A673 (cell line): ENCODE data around the gene SF3B6.

ENCODE experiments used
- EZH2 ChIP-seq: fragments of 200-600 bp; sonication (generic); IDR thresholded peaks from 2 replicates; pipeline ENCODE4 v1.6.1; 2017; ENCODE audit warnings: borderline replicate concordance, low read depth, mild to moderate bottlenecking, mixed read lengths, antibody characterized with exemption, low read length; ENCODE audit not compliant: poor library complexity, severe bottlenecking
- TF ChIP-seq, protein P1 (sequence below): fragments of 300-800, 200-600 bp; sonication (generic); conservative IDR thresholded peaks from 2 replicates; pipeline ENCODE4 v1.5.1; 2017; ENCODE audit warnings: low read depth, mild to moderate bottlenecking, antibody characterized with exemption, low read length, moderate library complexity, mixed read lengths

- TF ChIP-seq, protein P1, sequence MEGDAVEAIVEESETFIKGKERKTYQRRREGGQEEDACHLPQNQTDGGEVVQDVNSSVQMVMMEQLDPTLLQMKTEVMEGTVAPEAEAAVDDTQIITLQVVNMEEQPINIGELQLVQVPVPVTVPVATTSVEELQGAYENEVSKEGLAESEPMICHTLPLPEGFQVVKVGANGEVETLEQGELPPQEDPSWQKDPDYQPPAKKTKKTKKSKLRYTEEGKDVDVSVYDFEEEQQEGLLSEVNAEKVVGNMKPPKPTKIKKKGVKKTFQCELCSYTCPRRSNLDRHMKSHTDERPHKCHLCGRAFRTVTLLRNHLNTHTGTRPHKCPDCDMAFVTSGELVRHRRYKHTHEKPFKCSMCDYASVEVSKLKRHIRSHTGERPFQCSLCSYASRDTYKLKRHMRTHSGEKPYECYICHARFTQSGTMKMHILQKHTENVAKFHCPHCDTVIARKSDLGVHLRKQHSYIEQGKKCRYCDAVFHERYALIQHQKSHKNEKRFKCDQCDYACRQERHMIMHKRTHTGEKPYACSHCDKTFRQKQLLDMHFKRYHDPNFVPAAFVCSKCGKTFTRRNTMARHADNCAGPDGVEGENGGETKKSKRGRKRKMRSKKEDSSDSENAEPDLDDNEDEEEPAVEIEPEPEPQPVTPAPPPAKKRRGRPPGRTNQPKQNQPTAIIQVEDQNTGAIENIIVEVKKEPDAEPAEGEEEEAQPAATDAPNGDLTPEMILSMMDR: no peak
- TF ChIP-seq EZH2: no peak
Observed at GRCh38 chr2:24026233-24026632, 49.9 kb downstream of the SF3B6 start.
